T47D (cell line): ENCODE measurements around the gene FBXL22.
A peak's percentile ranks its signal among the peaks of the same experiment; 100 is the strongest.

ENCODE experiments used
- DNase-seq, 2 experiments: peaks; one replicate each; pipeline versions ENCODE4 v3.0.0 to v3.0.0-alpha.2; 2011 to 2012; ENCODE audit warnings: low read depth in 1 of 2, low spot score in 1 of 2
- JUND ChIP-seq: IDR thresholded peaks from 2 replicates; pipeline ENCODE4 v1.6.1; 2012; ENCODE audit warnings: low read depth
- in situ Hi-C: cut with HindIII; loops from 2 replicates; pipeline ENCODE4 v1.10.0; 2016; ENCODE audit warnings: low sequenced_read_pairs, low pct_unique_long_range_greater_than_20kb

Gene FBXL22

GRCh38 chr15:63598473-63599400 is 1.6 kb downstream of the FBXL22 start:
- TF ChIP-seq JUND, result no peak
- in situ Hi-C loops, result no loop called here
- no peak for DNase-seq

- in situ Hi-C loops, result no loop called here
- DNase-seq, result peak; percentile 73 to 84
- TF ChIP-seq JUND, result no peak
These were observed 2.3 kb downstream of the FBXL22 start for GRCh38 chr15:63599401-63600000.

GRCh38 chr15:63600001-63600615 is 2.9 kb downstream of the FBXL22 start:
- peak in 1 of 2 experiments; percentile 30 for DNase-seq
- in situ Hi-C loops, result no loop called here
- no peak for TF ChIP-seq JUND

GRCh38 chr15:63600616-63601025 is 3.4 kb downstream of the FBXL22 start:
- in situ Hi-C loops, result no loop called here
- DNase-seq, result peak; percentile 91 to 96

GRCh38 chr15:63601026-63601703 is 4.0 kb downstream of the FBXL22 start:
- peak; percentile 24 to 35 for DNase-seq
- in situ Hi-C loops, result no loop called here
- TF ChIP-seq JUND, result no peak

More at GRCh38 chr15:63600616-63601025, 3.4 kb downstream of the FBXL22 start:
- TF ChIP-seq JUND, result no peak

- DNase-seq, result no peak
- in situ Hi-C loops, result no loop called here
- TF ChIP-seq JUND, result no peak
These were observed 4.6 kb downstream of the FBXL22 start for GRCh38 chr15:63601704-63602185.

GRCh38 chr15:63602595-63602994 is 5.4 kb downstream of the FBXL22 start:
- in situ Hi-C loops, result no loop called here

GRCh38 chr15:63603516-63603915 is 6.3 kb downstream of the FBXL22 start:
- no peak for DNase-seq
- no peak for TF ChIP-seq JUND
- in situ Hi-C loops, result no loop called here

More at GRCh38 chr15:63602595-63602994, 5.4 kb downstream of the FBXL22 start:
- TF ChIP-seq JUND, result no peak
- no peak for DNase-seq

- in situ Hi-C loops, result no loop called here
- DNase-seq, result no peak
- TF ChIP-seq JUND, result no peak
These were observed 7.1 kb downstream of the FBXL22 start for GRCh38 chr15:63604281-63604680.

- TF ChIP-seq JUND, result no peak
- in situ Hi-C loops, result no loop called here
- no peak for DNase-seq
These were observed 7.8 kb downstream of the FBXL22 start for GRCh38 chr15:63605036-63605435.

- no peak for TF ChIP-seq JUND
These were observed 8.6 kb downstream of the FBXL22 start for GRCh38 chr15:63605816-63606215.

GRCh38 chr15:63606308-63606707 is 9.1 kb downstream of the FBXL22 start:
- no peak for DNase-seq
- TF ChIP-seq JUND, result no peak
- in situ Hi-C loops, result no loop called here

More at GRCh38 chr15:63605816-63606215, 8.6 kb downstream of the FBXL22 start:
- DNase-seq, result no peak
- in situ Hi-C loops, result no loop called here

- in situ Hi-C loops, result no loop called here
- no peak for DNase-seq
- no peak for TF ChIP-seq JUND
These were observed 11.8 kb downstream of the FBXL22 start for GRCh38 chr15:63608989-63609388.
